Keratinocyte (primary cell): ENCODE results near the gene BTBD1. TPM values are rescaled to one million over a fixed set of nuclear protein-coding genes. Genes with fewer than 3 reads are reported as not detected.
"Not testable (repeated sequence)": the region's sequence is repeated elsewhere in the genome, so short reads cannot be mapped to it uniquely, and the experiment has no call there.

Experiments
- DNase-seq: peaks from one replicate; pipeline ENCODE4 v3.0.0-alpha.2; 2011; ENCODE audit warnings: low read depth, missing footprints, low spot score
- FAIRE-seq: peaks from 2 replicates; lab custom pipeline; 2011; peaks lifted over from hg19 to GRCh38; lab: Jason Lieb, UNC
- H2AFZ ChIP-seq: 2 replicates; pipeline ENCODE4 v1.6.0; 2012; ENCODE audit warnings: low read length, control low read depth, inconsistent platforms; ENCODE audit not compliant: control insufficient read depth
- H3K27ac ChIP-seq: 2 replicates; pipeline ENCODE4 v1.5.1; 2011; ENCODE audit warnings: low read length; ENCODE audit not compliant: control insufficient read depth, insufficient read depth
- H3K27me3 ChIP-seq: 3 replicates; pipeline ENCODE4 v1.6.0; 2011; ENCODE audit warnings: low read length; ENCODE audit not compliant: control insufficient read depth, insufficient read depth; ENCODE audit errors: extremely low read depth
- H3K36me3 ChIP-seq, 2 experiments: 2 replicates in 1 of 2; 3 replicates in 1 of 2; pipeline ENCODE4 v1.5.1; 2011; ENCODE audit warnings: low read length in 2 of 2, mild to moderate bottlenecking in 1 of 2; ENCODE audit not compliant: control insufficient read depth in 2 of 2, insufficient read depth in 2 of 2; ENCODE audit errors: extremely low read depth in 1 of 2
- H3K4me1 ChIP-seq: 3 replicates; pipeline ENCODE4 v1.5.1; 2011; ENCODE audit warnings: low read length; ENCODE audit not compliant: control insufficient read depth, insufficient read depth; ENCODE audit errors: extremely low read depth
- H3K4me2 ChIP-seq: 3 replicates; pipeline ENCODE4 v1.6.0; 2011; ENCODE audit warnings: low read depth, low read length; ENCODE audit not compliant: control insufficient read depth, insufficient read depth; ENCODE audit errors: extremely low read depth
- H3K4me3 ChIP-seq, 3 experiments: fragments of 200-600 bp in 1 of 3; sonication (generic) in 1 of 3; 2 replicates in 2 of 3; 3 replicates in 1 of 3; pipeline ENCODE4 v1.5.1; 2011 to 2016; ENCODE audit warnings: low read length in 3 of 3, mild to moderate bottlenecking in 3 of 3, control low read depth in 2 of 3, inconsistent platforms in 1 of 3, low read depth in 1 of 3, mixed read lengths in 1 of 3, mixed run types in 1 of 3, moderate library complexity in 1 of 3; ENCODE audit not compliant: control insufficient read depth in 2 of 3, insufficient read depth in 2 of 3; ENCODE audit errors: extremely low read depth in 1 of 3
- H3K79me2 ChIP-seq: 2 replicates; pipeline ENCODE4 v1.6.0; 2012; ENCODE audit warnings: low read length; ENCODE audit not compliant: control insufficient read depth, insufficient read depth
- H3K9ac ChIP-seq: 3 replicates; pipeline ENCODE4 v1.6.0; 2011; ENCODE audit warnings: low read length; ENCODE audit not compliant: control insufficient read depth, insufficient read depth; ENCODE audit errors: extremely low read depth
- H3K9me1 ChIP-seq: 3 replicates; pipeline ENCODE4 v1.6.0; 2011; ENCODE audit warnings: low read length; ENCODE audit not compliant: control insufficient read depth, insufficient read depth; ENCODE audit errors: extremely low read depth
- H3K9me3 ChIP-seq: 2 replicates; pipeline ENCODE4 v1.5.1; 2012; ENCODE audit warnings: low read depth, low read length; ENCODE audit not compliant: control insufficient read depth
- H4K20me1 ChIP-seq: 3 replicates; pipeline ENCODE4 v1.6.0; 2011; ENCODE audit warnings: low read length; ENCODE audit not compliant: control insufficient read depth, insufficient read depth; ENCODE audit errors: extremely low read depth
- CTCF ChIP-seq, 3 experiments: IDR thresholded peaks in 1 of 3; conservative IDR thresholded peaks in 1 of 3; optimal IDR thresholded peaks in 1 of 3; 2 replicates in 2 of 3; 3 replicates in 1 of 3; pipeline versions ENCODE3 to v1.5.1; 2011; ENCODE audit warnings: low read length in 3 of 3, mild to moderate bottlenecking in 3 of 3, moderate library complexity in 2 of 3, control low read depth in 1 of 3, inconsistent platforms in 1 of 3; ENCODE audit not compliant: insufficient read depth in 2 of 3; ENCODE audit errors: extremely low read depth in 1 of 3
- EZH2 ChIP-seq: IDR thresholded peaks from one replicate; pipeline ENCODE4 v1.6.1; 2012; ENCODE audit warnings: inconsistent platforms, mild to moderate bottlenecking, low read length, moderate library complexity
- dilution Hi-C: fragments of 300-500 bp; cut with MboI; formaldehyde crosslinking; loops from one replicate; pipeline ENCODE4 v1.7.0; 2020; ENCODE audit warnings: low sequenced_read_pairs; ENCODE audit not compliant: extremely low pct_ligation_motif_present
- polyA plus RNA-seq, 5 experiments: library from polyadenylated mRNA; depleted of rRNA in 3 of 5; stranded (reverse) in 3 of 5; stranded (forward) in 1 of 5; unstranded in 1 of 5; fragments of >200 nt; gene quantifications; 1 replicate in 1 of 5; 2 replicates in 3 of 5; 3 replicates in 1 of 5; pipeline versions ENCODE4 v1.2.1 to v1.2.3, GENCODE V29; 2011 to 2012; ENCODE audit warnings: missing spikeins in 2 of 5, low read depth in 1 of 5, low replicate concordance in 1 of 5

The BTBD1 gene
- polyA plus RNA-seq, 1 donor (not counting 4 experiments of a cell fraction or from before 2014, with no cell fraction given) = 70.5 TPM

- no peak overlapping the region for H3K9ac ChIP-seq
- H3K9me3 ChIP-seq = no peaks in the 10 kb centered on the region
- H3K4me3 ChIP-seq = no peak overlapping the region
- FAIRE-seq = no peak
- H3K9me1 ChIP-seq = no peaks in the 10 kb centered on the region
- no peak overlapping the region for H3K27ac ChIP-seq
- no peaks in the 10 kb centered on the region for H3K27me3 ChIP-seq
- DNase-seq = no peak
- dilution Hi-C loops = no loop called here
- no peak overlapping the region for H2AFZ ChIP-seq
- H4K20me1 ChIP-seq = no peaks in the 10 kb centered on the region
- H3K36me3 ChIP-seq = no peaks in the 10 kb centered on the region
- H3K79me2 ChIP-seq = no peaks in the 10 kb centered on the region
- no peak overlapping the region for H3K4me2 ChIP-seq
- H3K4me1 ChIP-seq = peaks cover 7% of the 10 kb centered on the region
- TF ChIP-seq CTCF (optimal IDR thresholded peaks at IDR 0.05 in 1 of 3, IDR thresholded peaks at IDR 0.05 in 1 of 3, conservative IDR thresholded peaks at IDR 0.05 in 1 of 3; ENCODE audit: extremely low read depth in 1 of 3, insufficient read depth in 2 of 3, low read length in 3 of 3) = no peak
- no peak for TF ChIP-seq EZH2
These were observed 21.8 kb upstream of the BTBD1 start for GRCh38 chr15:83088876-83089275.

- H3K4me2 ChIP-seq = no peak overlapping the region
- dilution Hi-C loops = no loop called here
- no peaks in the 10 kb centered on the region for H4K20me1 ChIP-seq
- H3K79me2 ChIP-seq = no peaks in the 10 kb centered on the region
- H3K9me3 ChIP-seq = no peaks in the 10 kb centered on the region
- H3K36me3 ChIP-seq = no peaks in the 10 kb centered on the region
- H3K27me3 ChIP-seq = no peaks in the 10 kb centered on the region
- DNase-seq (no peak), FAIRE-seq (no peak)
- H2AFZ ChIP-seq = no peak overlapping the region
- H3K9me1 ChIP-seq = no peaks in the 10 kb centered on the region
- H3K4me3 ChIP-seq = no peak overlapping the region
- no peak overlapping the region for H3K9ac ChIP-seq
- peaks cover 6% of the 10 kb centered on the region for H3K4me1 ChIP-seq
- no peak overlapping the region for H3K27ac ChIP-seq
- no peak for TF ChIP-seq EZH2
- TF ChIP-seq CTCF (optimal IDR thresholded peaks at IDR 0.05 in 1 of 3, IDR thresholded peaks at IDR 0.05 in 1 of 3, conservative IDR thresholded peaks at IDR 0.05 in 1 of 3; ENCODE audit: extremely low read depth in 1 of 3, insufficient read depth in 2 of 3, low read length in 3 of 3) = no peak
These were observed 20.5 kb upstream of the BTBD1 start for GRCh38 chr15:83087576-83087975.

- H3K4me3 ChIP-seq, H3K9ac ChIP-seq, H3K79me2 ChIP-seq, H3K27ac ChIP-seq, DNase-seq, H3K27me3 ChIP-seq, FAIRE-seq, H3K9me1 ChIP-seq, H2AFZ ChIP-seq, H3K36me3 ChIP-seq, dilution Hi-C loops, H3K4me1 ChIP-seq, H3K9me3 ChIP-seq, H3K4me2 ChIP-seq, H4K20me1 ChIP-seq: not testable (repeated sequence)
These were observed 19.0 kb upstream of the BTBD1 start for GRCh38 chr15:83085864-83086552.

DNA sequence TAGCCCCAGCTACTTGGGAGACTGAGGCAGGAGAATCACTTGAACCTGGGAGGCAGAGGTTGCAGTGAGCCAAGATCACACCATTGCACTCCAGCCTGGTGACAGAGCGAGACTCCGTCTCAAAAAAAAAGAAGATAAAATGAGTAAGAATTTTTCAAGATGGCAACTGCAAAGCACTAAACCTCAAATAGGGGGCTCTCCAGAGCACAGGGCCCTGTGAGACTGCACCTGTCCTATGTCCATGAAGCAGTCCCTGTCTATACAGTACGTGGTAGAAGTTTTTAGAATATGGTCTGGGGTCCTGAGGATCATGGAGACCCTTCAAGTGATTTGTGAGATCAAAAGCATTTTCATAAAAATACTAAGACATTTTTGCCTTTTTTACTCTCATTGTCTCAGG, 18.4 kb upstream of the BTBD1 start:
- dilution Hi-C loops = not testable (repeated sequence)

More for the DNA sequence above, 18.4 kb upstream of the BTBD1 start:
- not testable (repeated sequence) for H3K36me3 ChIP-seq, H3K27ac ChIP-seq, H3K27me3 ChIP-seq, DNase-seq, H3K4me1 ChIP-seq, H3K79me2 ChIP-seq, FAIRE-seq, H3K9me1 ChIP-seq, H3K9me3 ChIP-seq, H2AFZ ChIP-seq, H3K4me3 ChIP-seq, H3K4me2 ChIP-seq, H4K20me1 ChIP-seq, H3K9ac ChIP-seq
